Osteocyte (in vitro differentiated cells): ENCODE results near the gene DZIP3. TPM values are rescaled to one million over a fixed set of nuclear protein-coding genes. Genes with fewer than 3 reads are reported as not detected.

ENCODE experiments used
- DNase-seq: peaks from one replicate; pipeline ENCODE4 v3.0.0; 2021; ENCODE audit warnings: mixed read lengths; ENCODE audit not compliant: unreplicated experiment; ENCODE audit errors: extremely low spot score
- H3K27ac Mint-ChIP-seq: one replicate; pipeline ENCODE4 v1.8.0; 2021; ENCODE audit warnings: mild to moderate bottlenecking, mixed read lengths; ENCODE audit not compliant: unreplicated experiment
- H3K27me3 Mint-ChIP-seq: one replicate; pipeline ENCODE4 v1.8.0; 2021; ENCODE audit warnings: mixed read lengths; ENCODE audit not compliant: unreplicated experiment
- H3K36me3 Mint-ChIP-seq: one replicate; pipeline ENCODE4 v1.8.0; 2021; ENCODE audit warnings: mixed read lengths; ENCODE audit not compliant: unreplicated experiment
- H3K4me1 Mint-ChIP-seq: one replicate; pipeline ENCODE4 v1.8.0; 2021; ENCODE audit warnings: mixed read lengths; ENCODE audit not compliant: unreplicated experiment
- H3K4me3 Mint-ChIP-seq: one replicate; pipeline ENCODE4 v1.8.0; 2021; ENCODE audit warnings: mild to moderate bottlenecking, moderate library complexity, mixed read lengths; ENCODE audit not compliant: unreplicated experiment
- H3K9me3 Mint-ChIP-seq: one replicate; pipeline ENCODE4 v1.8.0; 2021; ENCODE audit warnings: mixed read lengths; ENCODE audit not compliant: unreplicated experiment
- CTCF ChIP-seq: fragments of 200-600 bp; sonication (generic); IDR thresholded peaks from 2 replicates; pipeline ENCODE4 v1.5.0; 2021; ENCODE audit warnings: antibody characterized with exemption, mild to moderate bottlenecking, moderate library complexity
- total RNA-seq: library from RNA; stranded (reverse); gene quantifications from 2 replicates; pipeline ENCODE4 v1.2.1, GENCODE V29; 2021

The DZIP3 gene
- total RNA-seq, 1 donor from 2014 or later, result 9.0 TPM

GRCh38 chr3:108548886-108549285, 40.6 kb upstream of the DZIP3 start:
- H3K9me3 Mint-ChIP-seq, result no peaks in the 10 kb centered on the region
- DNase-seq, result no peak
- peaks cover 19% of the 10 kb centered on the region for H3K4me1 Mint-ChIP-seq
- H3K27me3 Mint-ChIP-seq, result no peaks in the 10 kb centered on the region
- TF ChIP-seq CTCF, result no peak
- no peak overlapping the region for H3K4me3 Mint-ChIP-seq
- H3K36me3 Mint-ChIP-seq, result peaks cover under 1% of the 10 kb centered on the region
- H3K27ac Mint-ChIP-seq, result no peak overlapping the region

GRCh38 chr3:108552267-108553159, 37.0 kb upstream of the DZIP3 start:
- no peaks in the 10 kb centered on the region for H3K27me3 Mint-ChIP-seq
- peak; percentile 63 for TF ChIP-seq CTCF
- H3K4me3 Mint-ChIP-seq, result no peak overlapping the region
- no peaks in the 10 kb centered on the region for H3K36me3 Mint-ChIP-seq
- H3K9me3 Mint-ChIP-seq, result no peaks in the 10 kb centered on the region
- H3K27ac Mint-ChIP-seq, result peak overlapping the region; percentile 32
- DNase-seq, result no peak
- H3K4me1 Mint-ChIP-seq, result peaks cover 19% of the 10 kb centered on the region

GRCh38 chr3:108554229-108554628, 35.3 kb upstream of the DZIP3 start:
- H3K27ac Mint-ChIP-seq, result peak overlapping the region; percentile 16
- no peak overlapping the region for H3K4me3 Mint-ChIP-seq
- H3K4me1 Mint-ChIP-seq, result peaks cover 19% of the 10 kb centered on the region
- no peaks in the 10 kb centered on the region for H3K9me3 Mint-ChIP-seq
- no peaks in the 10 kb centered on the region for H3K27me3 Mint-ChIP-seq
- no peak for DNase-seq
- peaks cover 5% of the 10 kb centered on the region for H3K36me3 Mint-ChIP-seq
- TF ChIP-seq CTCF, result no peak

GRCh38 chr3:108554913-108555571, 34.5 kb upstream of the DZIP3 start:
- peaks cover 7% of the 10 kb centered on the region for H3K36me3 Mint-ChIP-seq

More at GRCh38 chr3:108554913-108555571, 34.5 kb upstream of the DZIP3 start:
- Mint-ChIP-seq H3K4me1 (peaks cover 19% of the 10 kb centered on the region), H3K27ac (peak overlapping the region; percentile 21), H3K9me3 (no peaks in the 10 kb centered on the region), H3K4me3 (no peak overlapping the region), H3K27me3 (no peaks in the 10 kb centered on the region)
- no peak for DNase-seq
- no peak for TF ChIP-seq CTCF
